Panc1 (cell line): ENCODE measurements around the gene MBD6. TPM values are rescaled to one million over a fixed set of nuclear protein-coding genes. Genes with fewer than 3 reads are reported as not detected.
A peak's percentile ranks its signal among the peaks of the same experiment; 100 is the strongest.

Experiments
- ATAC-seq: fragments of 200-7000 bp; cut with Tn5 transposase; 2 replicates; pipeline ENCODE4 v1.9.1; 2020; ENCODE audit warnings: mild to moderate bottlenecking, moderate library complexity
- BruUV-seq: library from RNA; stranded (reverse); fragments of 400-500 nt; replicated peaks from 2 replicates; lab custom pipeline; 2021; lab: Mats Ljungman, UMichigan
- CTCF ChIA-PET: fragments of 300-600 bp; sonication (Branson Sonifier 250); formaldehyde crosslinking; loops from one replicate; lab custom pipeline; 2022; ENCODE audit warnings: antibody characterized with exemption; lab: Charles Lee
- POLR2A ChIA-PET: fragments of 300-600 bp; sonication (Branson Sonifier 250); formaldehyde crosslinking; loops from one replicate; lab custom pipeline; 2022; ENCODE audit warnings: antibody characterized with exemption; lab: Charles Lee
- DNase-seq: peaks from one replicate; pipeline ENCODE4 v3.0.0-alpha.2; 2010; ENCODE audit warnings: low read depth, low spot score
- H3K27ac ChIP-seq: 2 replicates; pipeline ENCODE4 v1.5.1; 2011; ENCODE audit warnings: mild to moderate bottlenecking, low read length, inconsistent platforms
- H3K27me3 ChIP-seq: fragments of 200-500 bp; sonication (Bioruptor generic); 2 replicates; pipeline ENCODE4 v1.6.0; 2014; ENCODE audit warnings: low read length, inconsistent platforms; ENCODE audit not compliant: control insufficient read depth, insufficient read depth
- H3K36me3 ChIP-seq: fragments of 200-500 bp; sonication (Bioruptor generic); 2 replicates; pipeline ENCODE4 v1.5.1; 2014; ENCODE audit warnings: inconsistent platforms, mild to moderate bottlenecking, low read length, moderate library complexity; ENCODE audit not compliant: control insufficient read depth, insufficient read depth
- H3K4me1 ChIP-seq: 2 replicates; pipeline ENCODE4 v1.5.1; 2011; ENCODE audit warnings: inconsistent platforms, mild to moderate bottlenecking, low read length, moderate library complexity; ENCODE audit not compliant: control insufficient read depth, insufficient read depth
- H3K4me3 ChIP-seq, 2 experiments: 2 replicates each; pipeline ENCODE4 v1.5.1; 2011 to 2012; ENCODE audit warnings: low read depth in 2 of 2, low read length in 2 of 2, mild to moderate bottlenecking in 2 of 2, inconsistent platforms in 1 of 2, moderate library complexity in 1 of 2
- H3K9me3 ChIP-seq: fragments of 200-500 bp; sonication (Bioruptor generic); 2 replicates; pipeline ENCODE4 v1.5.1; 2014; ENCODE audit warnings: low read depth, mild to moderate bottlenecking, inconsistent platforms, low read length, moderate library complexity; ENCODE audit not compliant: control insufficient read depth, insufficient read depth
- CTCF ChIP-seq: fragments of 450-650 bp; IDR thresholded peaks from 2 replicates; pipeline ENCODE4 v1.5.1; 2017; ENCODE audit warnings: mild to moderate bottlenecking
- POLR2AphosphoS5 ChIP-seq: IDR thresholded peaks from 2 replicates; pipeline ENCODE4 v1.6.1; 2012; ENCODE audit warnings: mild to moderate bottlenecking, low read depth, low read length, moderate library complexity
- REST ChIP-seq, 2 experiments: IDR thresholded peaks; 2 replicates each; pipeline ENCODE4 v1.6.1; 2011 to 2012; ENCODE audit warnings: low read depth in 2 of 2, control low read depth in 1 of 2, low read length in 1 of 2, mild to moderate bottlenecking in 1 of 2, moderate library complexity in 1 of 2; ENCODE audit not compliant: insufficient read depth in 1 of 2
- SIN3A ChIP-seq: IDR thresholded peaks from 2 replicates; pipeline ENCODE4 v1.6.1; 2012; ENCODE audit warnings: low read depth, mild to moderate bottlenecking, low read length, moderate library complexity, borderline replicate concordance; ENCODE audit not compliant: insufficient read depth
- TCF7L2 ChIP-seq: IDR thresholded peaks from 2 replicates; pipeline ENCODE4 v1.6.1; 2011; ENCODE audit warnings: mild to moderate bottlenecking, low read depth, low read length, inconsistent platforms
- in situ Hi-C: cut with HindIII; loops from 2 replicates; pipeline ENCODE4 v1.10.0; 2016; ENCODE audit warnings: low sequenced_read_pairs, low pct_unique_long_range_greater_than_20kb
- intact Hi-C: fragments of 100-400 bp; cut with micrococcal nuclease; formaldehyde crosslinking; loops from one replicate; pipeline ENCODE4 v1.10.0; 2022; ENCODE audit not compliant: unreplicated experiment
- total RNA-seq: library from RNA; stranded (reverse); gene quantifications from one replicate; pipeline ENCODE4 v1.2.1, GENCODE V29; 2021; ENCODE audit not compliant: unreplicated experiment

Gene MBD6
- total RNA-seq, 1 experiment from 2014 or later: 115 TPM

GRCh38 chr12:57550641-57551549 is 28.3 kb downstream of the MBD6 start:
- intact Hi-C loops: no loop called here
- CTCF ChIA-PET: no interaction called here
- ATAC-seq (no peak), DNase-seq (no peak)
- Histone ChIP-seq H3K4me3 (peak overlapping the region; percentile 58 to 59; a peak in 3 of 4 replicates), H3K9me3 (no peaks in the 10 kb centered on the region), H3K4me1 (peaks cover 9% of the 10 kb centered on the region), H3K27me3 (no peaks in the 10 kb centered on the region), H3K36me3 (peaks cover 2% of the 10 kb centered on the region; the same call in 1 of the 2 replicates), H3K27ac (no peak overlapping the region)
- BruUV-seq: no TSS peak
- no peak for TF ChIP-seq POLR2AphosphoS5
- in situ Hi-C loops: no loop called here
- POLR2A ChIA-PET: no interaction called here

GRCh38 chr12:57551637-57552305 is 29.1 kb downstream of the MBD6 start:
- POLR2A ChIA-PET: interaction anchor here (0.7 kb wide), 1 partner anchor 8 kb away, joined by 3 read pairs; no protein-coding TSS in a partner anchor
- no TSS peak for BruUV-seq
- ATAC-seq: no peak

GRCh38 chr12:57552306-57552651 is 29.7 kb downstream of the MBD6 start:
- no peaks in the 10 kb centered on the region for H3K9me3 ChIP-seq
- BruUV-seq: no TSS peak
- TF ChIP-seq TCF7L2: no peak
- no peak for TF ChIP-seq POLR2AphosphoS5
- TF ChIP-seq REST (IDR thresholded peaks at IDR 0.05; ENCODE audit: insufficient read depth in 1 of 2, low read depth in 2 of 2, low read length in 1 of 2): no peak
- no peak for TF ChIP-seq SIN3A
- TF ChIP-seq CTCF: no peak
- ChIA-PET POLR2A (interaction anchor here (0.7 kb wide), 1 partner anchor 9 kb away, joined by 3 read pairs; no protein-coding TSS in a partner anchor), CTCF (no interaction called here)
- intact Hi-C loops (no loop called here), in situ Hi-C loops (no loop called here)
- H3K4me3 ChIP-seq: no peak overlapping the region
- ATAC-seq (no peak), DNase-seq (no peak)
- H3K4me1 ChIP-seq: peaks cover 5% of the 10 kb centered on the region; the same call in 1 of the 2 replicates
- H3K27me3 ChIP-seq: no peaks in the 10 kb centered on the region
- H3K36me3 ChIP-seq: no peaks in the 10 kb centered on the region
- H3K27ac ChIP-seq: no peak overlapping the region

More at GRCh38 chr12:57551637-57552305, 29.1 kb downstream of the MBD6 start:
- no peaks in the 10 kb centered on the region for H3K27me3 ChIP-seq
- no peaks in the 10 kb centered on the region; the same call in 1 of the 2 replicates for H3K36me3 ChIP-seq
- intact Hi-C loops (no loop called here), in situ Hi-C loops (no loop called here)
- no peaks in the 10 kb centered on the region for H3K9me3 ChIP-seq
- CTCF ChIA-PET: no interaction called here
- no peak overlapping the region for H3K27ac ChIP-seq
- TF ChIP-seq POLR2AphosphoS5: no peak
- DNase-seq: no peak
- H3K4me3 ChIP-seq: no peak overlapping the region
- H3K4me1 ChIP-seq: peaks cover 6% of the 10 kb centered on the region; the same call in 1 of the 2 replicates
